Renal cortex interstitium (tissue), 3 donors: Measurements from ENCODE around the gene STK32B. TPM values are rescaled to one million over a fixed set of nuclear protein-coding genes. Genes with fewer than 3 reads are reported as not detected.

Source experiments
- polyA plus RNA-seq, 3 donors: library from polyadenylated mRNA; unstranded; fragments of 120-200 nt; gene quantifications; one replicate each; pipeline ENCODE4 v1.2.1, GENCODE V29; 2013; ENCODE audit not compliant: insufficient read length in 3 of 3

STK32B gene
- polyA plus RNA-seq, 3 donors: 7.6 to 10.2 (median 9.2) TPM

Other genes starting within 250 kb of the STK32B start
- gene MSX1, start 191.8 kb upstream of the STK32B start, polyA plus RNA-seq: 1 to 10 TPM in 2 of 3 donors, under 1 TPM in 1; 0.61 to 1.4 (median 1.4) TPM
- 1 to 10 TPM; 7.5 to 9.2 (median 8.6) TPM for gene CYTL1, start 32.0 kb upstream of the STK32B start, polyA plus RNA-seq